ENCODE data around the gene PAWR. TPM values are rescaled to one million over a fixed set of nuclear protein-coding genes. Genes with fewer than 3 reads are reported as not detected.
"Not testable (repeated sequence)": the region's sequence is repeated elsewhere in the genome, so short reads cannot be mapped to it uniquely, and the experiment has no call there.

PAWR gene
- total and polyA plus RNA-seq, 2 donors from 2014 or later, result 30.7 to 69.2 TPM

- H3K9ac ChIP-seq (ENCODE audit: low read length in 3 of 3), result no peak overlapping the region
- H3K4me3 ChIP-seq (ENCODE audit: low read length in 3 of 3), result no peak overlapping the region
- H3K27ac ChIP-seq (ENCODE audit: low read depth in 2 of 2, low read length in 2 of 2), result no peak overlapping the region
- no peaks in the 10 kb centered on the region for H3K9me3 ChIP-seq (ENCODE audit: control insufficient read depth in 2 of 3, insufficient read depth in 1 of 3, low read length in 3 of 3)
- no peaks in the 10 kb centered on the region for H3K27me3 ChIP-seq (ENCODE audit: control insufficient read depth, insufficient read depth, low read length)
- intact Hi-C loops (cut with DNase I), result no loop called here
- DNase-seq (no peak), FAIRE-seq (no peak)
- TF ChIP-seq CTCF (IDR thresholded peaks at IDR 0.05; ENCODE audit: borderline replicate concordance, extremely low read depth, insufficient read depth), result no peak
- H3K36me3 ChIP-seq (ENCODE audit: control insufficient read depth in 2 of 3, insufficient read depth in 3 of 3, low read length in 3 of 3), result no peaks in the 10 kb centered on the region
- H3K4me1 ChIP-seq (ENCODE audit: control insufficient read depth in 2 of 3, insufficient read depth in 2 of 3, low read depth in 1 of 3, low read length in 3 of 3), result peaks cover 0 to 5% (median 0%) of the 10 kb centered on the region in 3 donors
Observed at GRCh38 chr12:79637093-79637492, 53.7 kb downstream of the PAWR start.

GRCh38 chr12:79635676-79636075 lies 55.1 kb downstream of the PAWR start:
- TF ChIP-seq CTCF (IDR thresholded peaks at IDR 0.05; ENCODE audit: borderline replicate concordance, extremely low read depth, insufficient read depth), result no peak
- no peak overlapping the region for H3K4me3 ChIP-seq (ENCODE audit: low read length in 3 of 3)
- no peak for DNase-seq
- peaks cover 0 to 5% (median 0%) of the 10 kb centered on the region in 3 donors for H3K4me1 ChIP-seq (ENCODE audit: control insufficient read depth in 2 of 3, insufficient read depth in 2 of 3, low read depth in 1 of 3, low read length in 3 of 3)
- peak; percentile 19 for FAIRE-seq
- no peak overlapping the region for H3K27ac ChIP-seq (ENCODE audit: low read depth in 2 of 2, low read length in 2 of 2)
- H3K9ac ChIP-seq (ENCODE audit: low read length in 3 of 3), result no peak overlapping the region
- H3K27me3 ChIP-seq (ENCODE audit: control insufficient read depth, insufficient read depth, low read length), result no peaks in the 10 kb centered on the region
- no peaks in the 10 kb centered on the region for H3K9me3 ChIP-seq (ENCODE audit: control insufficient read depth in 2 of 3, insufficient read depth in 1 of 3, low read length in 3 of 3)
- intact Hi-C loops (cut with DNase I), result no loop called here
- no peaks in the 10 kb centered on the region for H3K36me3 ChIP-seq (ENCODE audit: control insufficient read depth in 2 of 3, insufficient read depth in 3 of 3, low read length in 3 of 3)

GRCh38 chr12:79634957-79635471 lies 55.8 kb downstream of the PAWR start:
- intact Hi-C loops (cut with DNase I), result no loop called here
- Histone ChIP-seq H3K9me3 (ENCODE audit: control insufficient read depth in 2 of 3, insufficient read depth in 1 of 3, low read length in 3 of 3) (no peaks in the 10 kb centered on the region), H3K27me3 (ENCODE audit: control insufficient read depth, insufficient read depth, low read length) (no peaks in the 10 kb centered on the region), H3K27ac (ENCODE audit: low read depth in 2 of 2, low read length in 2 of 2) (no peak overlapping the region), H3K36me3 (ENCODE audit: control insufficient read depth in 2 of 3, insufficient read depth in 3 of 3, low read length in 3 of 3) (no peaks in the 10 kb centered on the region), H3K9ac (ENCODE audit: low read length in 3 of 3) (no peak overlapping the region), H3K4me3 (ENCODE audit: low read length in 3 of 3) (no peak overlapping the region), H3K4me1 (ENCODE audit: control insufficient read depth in 2 of 3, insufficient read depth in 2 of 3, low read depth in 1 of 3, low read length in 3 of 3) (peaks cover 0 to 5% (median 0%) of the 10 kb centered on the region in 3 donors)
- FAIRE-seq (no peak), DNase-seq (no peak)
- no peak for TF ChIP-seq CTCF (IDR thresholded peaks at IDR 0.05; ENCODE audit: borderline replicate concordance, extremely low read depth, insufficient read depth)

- H3K4me1 ChIP-seq (ENCODE audit: control insufficient read depth in 2 of 3, insufficient read depth in 2 of 3, low read depth in 1 of 3, low read length in 3 of 3), result no peaks in the 10 kb centered on the region
- no peaks in the 10 kb centered on the region for H3K27me3 ChIP-seq (ENCODE audit: control insufficient read depth, insufficient read depth, low read length)
- H3K36me3 ChIP-seq (ENCODE audit: control insufficient read depth in 2 of 3, insufficient read depth in 3 of 3, low read length in 3 of 3), result no peaks in the 10 kb centered on the region
- no peaks in the 10 kb centered on the region for H3K9me3 ChIP-seq (ENCODE audit: control insufficient read depth in 2 of 3, insufficient read depth in 1 of 3, low read length in 3 of 3)
- no peak for DNase-seq
- H3K27ac ChIP-seq (ENCODE audit: low read depth in 2 of 2, low read length in 2 of 2), result no peak overlapping the region
- no peak for TF ChIP-seq CTCF (IDR thresholded peaks at IDR 0.05; ENCODE audit: borderline replicate concordance, extremely low read depth, insufficient read depth)
- no peak overlapping the region for H3K4me3 ChIP-seq (ENCODE audit: low read length in 3 of 3)
- intact Hi-C loops (cut with DNase I), result no loop called here
- H3K9ac ChIP-seq (ENCODE audit: low read length in 3 of 3), result no peak overlapping the region
- no peak for FAIRE-seq
Observed at GRCh38 chr12:79629561-79629960, 61.2 kb downstream of the PAWR start.

GRCh38 chr12:79626735-79627134 lies 64.0 kb downstream of the PAWR start:
- H3K36me3 ChIP-seq (ENCODE audit: control insufficient read depth in 2 of 3, insufficient read depth in 3 of 3, low read length in 3 of 3); H3K27ac ChIP-seq (ENCODE audit: low read depth in 2 of 2, low read length in 2 of 2); H3K4me1 ChIP-seq (ENCODE audit: control insufficient read depth in 2 of 3, insufficient read depth in 2 of 3, low read depth in 1 of 3, low read length in 3 of 3); DNase-seq; H3K9ac ChIP-seq (ENCODE audit: low read length in 3 of 3); H3K4me3 ChIP-seq (ENCODE audit: low read length in 3 of 3); H3K9me3 ChIP-seq (ENCODE audit: control insufficient read depth in 2 of 3, insufficient read depth in 1 of 3, low read length in 3 of 3); H3K27me3 ChIP-seq (ENCODE audit: control insufficient read depth, insufficient read depth, low read length); intact Hi-C loops (cut with DNase I); FAIRE-seq: not testable (repeated sequence)

All from kidney (tissue), 14 donors.